ENCODE data around the gene PRR18. TPM values are rescaled to one million over a fixed set of nuclear protein-coding genes. Genes with fewer than 3 reads are reported as not detected.
A peak's percentile ranks its signal among the peaks of the same experiment; 100 is the strongest.

The PRR18 gene
- total and polyA plus RNA-seq, 2 of the 13 experiments (the other 11 are each of a cell fraction or from before 2014, with no cell fraction given) = 0.04 TPM

- no peaks in the 10 kb centered on the region for H3K9me3 ChIP-seq (ENCODE audit: low read length)
- H3K9ac ChIP-seq (ENCODE audit: insufficient read depth, low read depth, low read length) = no peak overlapping the region
- 0 out of 2 replicates have a peak, but pooled peaks cover 9% of the 10 kb centered on the region for H3K4me1 ChIP-seq (ENCODE audit: insufficient read depth, low read length)
- ChIA-PET POLR2A (interaction anchor here (0.8 to 2.1 kb wide), 2 partner anchors 64 to 83 kb away, joined by 3 to 4 read pairs; no protein-coding TSS in a partner anchor), CTCF (ENCODE audit: low intra/inter-chr PET ratio, low total read pairs) (no interaction called here)
- no peak overlapping the region for H3K4me2 ChIP-seq (ENCODE audit: low read depth, low read length)
- H3K27ac ChIP-seq (ENCODE audit: extremely low read length, insufficient read depth, low read length) = no peak overlapping the region
- intact Hi-C loops (cut with micrococcal nuclease; ENCODE audit: unreplicated experiment) = no loop called here
- no peaks in the 10 kb centered on the region for H4K20me1 ChIP-seq (ENCODE audit: insufficient read depth, low read length)
- DNase-seq (ENCODE audit: low spot score) (no peak), ATAC-seq (peak; percentile 53), FAIRE-seq (no peak)
- TF ChIP-seq ZNF687 (CRISPR knock-in tag; IDR thresholded peaks at IDR 0.05) (peak; percentile 4; the same call in 1 of the 2 replicates), ZNF207 (IDR thresholded peaks at IDR 0.05; ENCODE audit: borderline replicate concordance) (no peak)
- H3K79me2 ChIP-seq (ENCODE audit: insufficient read depth, low read length) = no peaks in the 10 kb centered on the region
- no peak overlapping the region for H2AFZ ChIP-seq (ENCODE audit: low read length)
- H3K36me3 ChIP-seq (replicated peaks in 1 of 2; ENCODE audit: control insufficient read depth in 1 of 2, insufficient read depth in 2 of 2, low read length in 2 of 2) = peaks cover 4 to 21% of the 10 kb centered on the region in 2 experiments; a peak in 4 of 5 replicates
- H3K4me3 ChIP-seq (replicated peaks in 1 of 3; ENCODE audit: insufficient read depth in 1 of 3, low read depth in 2 of 3, low read length in 3 of 3) = no peak overlapping the region
- no peaks in the 10 kb centered on the region for H3K27me3 ChIP-seq (ENCODE audit: control insufficient read depth in 1 of 2, insufficient read depth in 2 of 2, low read length in 2 of 2)
- in situ Hi-C loops (cut with HindIII; ENCODE audit: extremely low pct_ligation_motif_present, low pct_unique_long_range_greater_than_20kb) = no loop called here
- WGBS (ENCODE audit: low lambda C conversion rate) = 76% methylated on average over 19 of the region's 19 CpGs
- BruUV-seq (replicated peaks) = no TSS peak
These were observed 9.3 kb upstream of the PRR18 start for GRCh38 chr6:166317261-166318212.

All from HepG2 (cell line).